ENCODE data around the gene DEFB121. TPM values are rescaled to one million over a fixed set of nuclear protein-coding genes. Genes with fewer than 3 reads are reported as not detected.
"Not testable (repeated sequence)": the region's sequence is repeated elsewhere in the genome, so short reads cannot be mapped to it uniquely, and the experiment has no call there.

DEFB121 gene
- total RNA-seq, 1 donor from 2014 or later, result not detected

GRCh38 chr20:31392836-31393235 lies 13.2 kb downstream of the DEFB121 start:
- Mint-ChIP-seq H3K4me1 (no peaks in the 10 kb centered on the region), H3K4me3 (no peak overlapping the region), H3K27me3 (peaks cover 7% of the 10 kb centered on the region), H3K27ac (no peak overlapping the region), H3K36me3 (ENCODE audit: low read depth) (no peaks in the 10 kb centered on the region), H3K9me3 (no peaks in the 10 kb centered on the region)
- intact Hi-C loops (cut with micrococcal nuclease), result no loop called here
- ATAC-seq (ENCODE audit: low read depth) (no peak), DNase-seq (no peak)
- ChIA-PET CTCF (no interaction called here), POLR2A (no interaction called here)
- TF ChIP-seq CTCF (IDR thresholded peaks at IDR 0.05), result no peak

- DNase-seq, result no peak
- H3K27ac Mint-ChIP-seq, result no peak within 1 kb of the TSS
- H3K4me3 Mint-ChIP-seq, result no peak within 1 kb of the TSS
- ATAC-seq (ENCODE audit: low read depth), result no peak
- no peaks in the 10 kb centered on the region for H3K4me1 Mint-ChIP-seq
- CTCF ChIA-PET, result no interaction called here
- TF ChIP-seq CTCF (IDR thresholded peaks at IDR 0.05), result no peak
- POLR2A ChIA-PET, result no interaction called here
- H3K36me3 Mint-ChIP-seq (ENCODE audit: low read depth), result no peaks in the 10 kb centered on the region
- H3K27me3 Mint-ChIP-seq, result peaks cover 5% of the 10 kb centered on the region
- no peaks in the 10 kb centered on the region for H3K9me3 Mint-ChIP-seq
- intact Hi-C loops (cut with micrococcal nuclease), result no loop called here
Measured at GRCh38 chr20:31390490-31390889, 15.5 kb downstream of the DEFB121 start, which contains the start of gene DEFB119. TSS of gene DEFB119 (minus strand) at chr20:31390590. CDS start at chr20:31390483, 107 bp downstream.

GRCh38 chr20:31374346-31374745 lies 31.7 kb downstream of the DEFB121 start:
- no peak overlapping the region for H3K4me3 Mint-ChIP-seq
- DNase-seq (no peak), ATAC-seq (ENCODE audit: low read depth) (no peak)
- CTCF ChIA-PET, result no interaction called here
- no peaks in the 10 kb centered on the region for H3K4me1 Mint-ChIP-seq
- POLR2A ChIA-PET, result no interaction called here
- H3K9me3 Mint-ChIP-seq, result peaks cover 5% of the 10 kb centered on the region
- TF ChIP-seq CTCF (IDR thresholded peaks at IDR 0.05), result no peak
- no peaks in the 10 kb centered on the region for H3K36me3 Mint-ChIP-seq (ENCODE audit: low read depth)
- H3K27ac Mint-ChIP-seq, result no peak overlapping the region
- intact Hi-C loops (cut with micrococcal nuclease), result no loop called here
- peaks cover 3% of the 10 kb centered on the region for H3K27me3 Mint-ChIP-seq

- Mint-ChIP-seq H3K27ac (no peak within 1 kb of the TSS), H3K27me3 (no peaks in the 10 kb centered on the region), H3K4me3 (no peak within 1 kb of the TSS), H3K36me3 (ENCODE audit: low read depth) (no peaks in the 10 kb centered on the region), H3K4me1 (no peaks in the 10 kb centered on the region), H3K9me3 (peaks cover 9% of the 10 kb centered on the region)
- ATAC-seq (ENCODE audit: low read depth), result no peak
- DNase-seq, result no peak
- TF ChIP-seq CTCF (IDR thresholded peaks at IDR 0.05), result no peak
- ChIA-PET POLR2A (no interaction called here), CTCF (no interaction called here)
- intact Hi-C loops (cut with micrococcal nuclease), result no loop called here
Measured at GRCh38 chr20:31368301-31368700, 37.7 kb downstream of the DEFB121 start, which contains the start of gene DEFB118. TSS of gene DEFB118 (plus strand) at chr20:31368601. CDS start at chr20:31368651, 50 bp downstream.

GRCh38 chr20:31364272-31364671 lies 41.7 kb downstream of the DEFB121 start:
- intact Hi-C loops (cut with micrococcal nuclease); H3K4me1 Mint-ChIP-seq; H3K4me3 Mint-ChIP-seq; POLR2A ChIA-PET; CTCF ChIA-PET; H3K27ac Mint-ChIP-seq; DNase-seq; H3K36me3 Mint-ChIP-seq (ENCODE audit: low read depth); ATAC-seq (ENCODE audit: low read depth); H3K27me3 Mint-ChIP-seq; H3K9me3 Mint-ChIP-seq: not testable (repeated sequence)

- ChIA-PET CTCF (no interaction called here), POLR2A (no interaction called here)
- Mint-ChIP-seq H3K36me3 (ENCODE audit: low read depth) (no peaks in the 10 kb centered on the region), H3K4me3 (no peak overlapping the region), H3K4me1 (no peaks in the 10 kb centered on the region), H3K27ac (no peak overlapping the region), H3K9me3 (peaks cover 9% of the 10 kb centered on the region), H3K27me3 (no peaks in the 10 kb centered on the region)
- TF ChIP-seq CTCF (IDR thresholded peaks at IDR 0.05), result no peak
- DNase-seq, result no peak
- intact Hi-C loops (cut with micrococcal nuclease), result no loop called here
- no peak for ATAC-seq (ENCODE audit: low read depth)
Measured at GRCh38 chr20:31363295-31363694, 42.7 kb downstream of the DEFB121 start.

Measured in activated B cell treated with CpG ODN at 0.5 μM for 24 hours (primary cell).